Subcutaneous abdominal adipose tissue (tissue), 5 donors: ENCODE data around the gene VTI1A.
"Not testable (repeated sequence)": the region's sequence is repeated elsewhere in the genome, so short reads cannot be mapped to it uniquely, and the experiment has no call there.

ENCODE experiments used
- H3K27ac ChIP-seq: one replicate; pipeline ENCODE4 v1.7.0; 2013; ENCODE audit warnings: low read depth, mild to moderate bottlenecking, inconsistent platforms, low read length, moderate library complexity
- H3K27me3 ChIP-seq, 5 donors: one replicate each; pipeline ENCODE4 v1.7.0; 2013; ENCODE audit warnings: low read length in 5 of 5, inconsistent platforms in 1 of 5; ENCODE audit not compliant: control insufficient read depth in 5 of 5, insufficient read depth in 4 of 5
- H3K36me3 ChIP-seq, 5 donors: one replicate each; pipeline ENCODE4 v1.7.0; 2013; ENCODE audit warnings: low read length in 5 of 5; ENCODE audit not compliant: control insufficient read depth in 5 of 5, insufficient read depth in 5 of 5
- H3K4me1 ChIP-seq, 5 donors: one replicate each; pipeline ENCODE4 v1.7.0; 2013; ENCODE audit warnings: low read length in 5 of 5, mild to moderate bottlenecking in 3 of 5, moderate library complexity in 1 of 5; ENCODE audit not compliant: control insufficient read depth in 5 of 5, insufficient read depth in 5 of 5
- H3K4me3 ChIP-seq, 5 donors: one replicate each; pipeline ENCODE4 v1.7.0; 2013; ENCODE audit warnings: low read length in 5 of 5, low read depth in 1 of 5
- H3K9ac ChIP-seq, 5 donors: one replicate each; pipeline ENCODE4 v1.7.0; 2013; ENCODE audit warnings: low read length in 5 of 5, mild to moderate bottlenecking in 4 of 5, moderate library complexity in 3 of 5
- H3K9me3 ChIP-seq, 5 donors: one replicate each; pipeline ENCODE4 v1.7.0; 2013; ENCODE audit warnings: low read length in 5 of 5; ENCODE audit not compliant: control insufficient read depth in 5 of 5
- donor health status: healthy.
- donor health status: healthy.
- donor health status: healthy.
- donor health status: healthy.
- donor health status: healthy.

Gene VTI1A

GRCh38 chr10:112731450-112731849, 284.4 kb downstream of the VTI1A start:
- not testable (repeated sequence) for H3K4me3 ChIP-seq, H3K9me3 ChIP-seq, H3K27me3 ChIP-seq, H3K36me3 ChIP-seq, H3K27ac ChIP-seq, H3K9ac ChIP-seq
- peaks cover 4 to 19% (median 13%) of the 10 kb centered on the region in 5 donors for H3K4me1 ChIP-seq

- Histone ChIP-seq H3K27ac (no peak overlapping the region), H3K27me3 (no peaks in the 10 kb centered on the region)
Measured at GRCh38 chr10:112732277-112732921, 285.4 kb downstream of the VTI1A start.

GRCh38 chr10:112735041-112735695, 288.2 kb downstream of the VTI1A start:
- Histone ChIP-seq H3K9me3 (no peaks in the 10 kb centered on the region), H3K4me3 (no peak overlapping the region), H3K36me3 (peaks cover 0 to 6% (median 0%) of the 10 kb centered on the region in 5 donors), H3K27me3 (no peaks in the 10 kb centered on the region), H3K27ac (no peak overlapping the region), H3K4me1 (peaks cover 4 to 19% (median 13%) of the 10 kb centered on the region in 5 donors), H3K9ac (no peak overlapping the region)

More at GRCh38 chr10:112732277-112732921, 285.4 kb downstream of the VTI1A start:
- Histone ChIP-seq H3K9ac (peak overlapping the region in 1 of 5 donors; percentile 48), H3K9me3 (no peaks in the 10 kb centered on the region), H3K36me3 (no peaks in the 10 kb centered on the region), H3K4me3 (no peak overlapping the region), H3K4me1 (peaks cover 4 to 19% (median 13%) of the 10 kb centered on the region in 5 donors)

- peaks cover 0 to 6% (median 0%) of the 10 kb centered on the region in 5 donors for H3K36me3 ChIP-seq
- no peaks in the 10 kb centered on the region for H3K27me3 ChIP-seq
- no peak overlapping the region for H3K27ac ChIP-seq
- H3K4me1 ChIP-seq, result peaks cover 2 to 31% (median 19%) of the 10 kb centered on the region in 5 donors
- H3K9ac ChIP-seq, result no peak overlapping the region
- H3K9me3 ChIP-seq, result no peaks in the 10 kb centered on the region
- no peak overlapping the region for H3K4me3 ChIP-seq
Measured at GRCh38 chr10:112738606-112739591, 291.9 kb downstream of the VTI1A start.

- H3K27ac ChIP-seq, result no peak overlapping the region
- peaks cover 2 to 30% (median 19%) of the 10 kb centered on the region in 5 donors for H3K4me1 ChIP-seq
- no peak overlapping the region for H3K9ac ChIP-seq
- no peak overlapping the region for H3K4me3 ChIP-seq
- H3K27me3 ChIP-seq, result no peaks in the 10 kb centered on the region
- H3K36me3 ChIP-seq, result peaks cover 0 to 6% (median 0%) of the 10 kb centered on the region in 5 donors
- no peaks in the 10 kb centered on the region for H3K9me3 ChIP-seq
Measured at GRCh38 chr10:112739592-112740353, 292.8 kb downstream of the VTI1A start.

GRCh38 chr10:112741830-112742402, 294.9 kb downstream of the VTI1A start:
- Histone ChIP-seq H3K9me3 (no peaks in the 10 kb centered on the region), H3K27ac (peak overlapping the region; percentile 35), H3K4me1 (peaks cover 2 to 22% (median 19%) of the 10 kb centered on the region in 5 donors), H3K36me3 (peaks cover 0 to 6% (median 0%) of the 10 kb centered on the region in 5 donors), H3K27me3 (no peaks in the 10 kb centered on the region), H3K4me3 (no peak overlapping the region), H3K9ac (no peak overlapping the region)

- no peak overlapping the region for H3K9ac ChIP-seq
- H3K4me1 ChIP-seq, result peaks cover 2 to 22% (median 19%) of the 10 kb centered on the region in 5 donors
- no peaks in the 10 kb centered on the region for H3K36me3 ChIP-seq
- H3K9me3 ChIP-seq, result no peaks in the 10 kb centered on the region
- H3K27ac ChIP-seq, result no peak overlapping the region
- no peak overlapping the region for H3K4me3 ChIP-seq
- H3K27me3 ChIP-seq, result no peaks in the 10 kb centered on the region
Measured at GRCh38 chr10:112744181-112745096, 297.4 kb downstream of the VTI1A start.

GRCh38 chr10:112746329-112746728, 299.3 kb downstream of the VTI1A start:
- H3K4me1 ChIP-seq, result peaks cover 2 to 26% (median 19%) of the 10 kb centered on the region in 5 donors
- H3K9me3 ChIP-seq, result no peaks in the 10 kb centered on the region
- no peak overlapping the region for H3K9ac ChIP-seq

More at GRCh38 chr10:112746329-112746728, 299.3 kb downstream of the VTI1A start:
- H3K27me3 ChIP-seq, result no peaks in the 10 kb centered on the region
- H3K27ac ChIP-seq, result no peak overlapping the region
- no peaks in the 10 kb centered on the region for H3K36me3 ChIP-seq
- no peak overlapping the region for H3K4me3 ChIP-seq
